ENCODE results near the gene AGAP1. TPM values are rescaled to one million over a fixed set of nuclear protein-coding genes. Genes with fewer than 3 reads are reported as not detected.

Gene AGAP1
- total RNA-seq, 4 donors from 2014 or later, result 13.7 to 18.5 (median 17.1) TPM

DNA sequence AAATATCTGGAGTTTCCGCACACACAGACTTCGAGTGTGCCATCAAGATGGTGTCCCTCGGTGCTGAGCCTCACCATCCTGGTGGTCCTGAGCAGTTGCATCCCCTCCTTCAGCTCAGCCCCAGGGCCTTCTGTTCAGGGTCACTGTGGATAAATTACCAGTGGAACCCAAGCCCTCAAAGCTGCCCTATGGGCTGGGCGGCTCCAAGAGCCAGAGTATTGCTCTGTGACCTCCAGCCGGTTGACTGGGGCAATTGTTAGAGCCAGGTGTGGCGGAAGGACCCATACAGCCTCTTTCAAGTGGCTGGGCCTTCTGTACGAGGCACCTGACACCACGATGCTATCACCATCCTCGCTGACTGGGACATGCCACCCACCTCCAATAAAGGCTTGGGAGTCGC lies 458.9 kb downstream of the AGAP1 start:
- TF ChIP-seq POLR2A (IDR thresholded peaks at IDR 0.05), result no peak
- TF ChIP-seq, protein P1, sequence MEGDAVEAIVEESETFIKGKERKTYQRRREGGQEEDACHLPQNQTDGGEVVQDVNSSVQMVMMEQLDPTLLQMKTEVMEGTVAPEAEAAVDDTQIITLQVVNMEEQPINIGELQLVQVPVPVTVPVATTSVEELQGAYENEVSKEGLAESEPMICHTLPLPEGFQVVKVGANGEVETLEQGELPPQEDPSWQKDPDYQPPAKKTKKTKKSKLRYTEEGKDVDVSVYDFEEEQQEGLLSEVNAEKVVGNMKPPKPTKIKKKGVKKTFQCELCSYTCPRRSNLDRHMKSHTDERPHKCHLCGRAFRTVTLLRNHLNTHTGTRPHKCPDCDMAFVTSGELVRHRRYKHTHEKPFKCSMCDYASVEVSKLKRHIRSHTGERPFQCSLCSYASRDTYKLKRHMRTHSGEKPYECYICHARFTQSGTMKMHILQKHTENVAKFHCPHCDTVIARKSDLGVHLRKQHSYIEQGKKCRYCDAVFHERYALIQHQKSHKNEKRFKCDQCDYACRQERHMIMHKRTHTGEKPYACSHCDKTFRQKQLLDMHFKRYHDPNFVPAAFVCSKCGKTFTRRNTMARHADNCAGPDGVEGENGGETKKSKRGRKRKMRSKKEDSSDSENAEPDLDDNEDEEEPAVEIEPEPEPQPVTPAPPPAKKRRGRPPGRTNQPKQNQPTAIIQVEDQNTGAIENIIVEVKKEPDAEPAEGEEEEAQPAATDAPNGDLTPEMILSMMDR (IDR thresholded peaks at IDR 0.05), result no peak
- intact Hi-C loops (cut with DNase I; ENCODE audit: low total_unique reads), result no loop called here
- 94% methylated on average over 10 of the region's 10 CpGs for WGBS, 2 donors
- no peak overlapping the region for H3K4me3 ChIP-seq (ENCODE audit: low read depth, poor library complexity, severe bottlenecking)
- DNase-seq (ENCODE audit: low spot score in 2 of 2), result no peak

DNA sequence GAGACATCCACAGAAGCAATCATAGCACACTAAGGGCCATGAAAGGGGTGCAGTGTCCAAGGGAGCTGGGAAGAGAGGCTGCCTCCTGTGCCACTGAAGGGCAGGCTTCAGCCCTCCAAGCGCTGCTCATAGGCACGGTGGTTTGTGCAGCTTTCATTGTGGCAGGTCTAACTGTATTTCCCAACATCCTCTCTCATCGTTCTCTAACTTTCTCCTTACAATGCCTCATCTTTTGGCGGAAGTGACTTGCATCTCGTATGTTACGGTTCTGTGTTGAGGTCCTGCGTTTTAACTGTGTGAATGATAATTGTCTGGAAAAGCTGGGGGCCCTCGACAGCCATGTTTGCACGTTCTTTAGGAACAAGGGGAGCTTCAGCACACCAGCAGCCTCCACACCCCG lies 460.4 kb downstream of the AGAP1 start:
- no peak for DNase-seq (ENCODE audit: low spot score in 2 of 2)
- WGBS, 2 donors, result 93 to 94% methylated on average over 10 of the region's 10 CpGs
- intact Hi-C loops (cut with DNase I; ENCODE audit: low total_unique reads), result no loop called here
- no peak overlapping the region for H3K4me3 ChIP-seq (ENCODE audit: low read depth, poor library complexity, severe bottlenecking)
- TF ChIP-seq, protein P1 (IDR thresholded peaks at IDR 0.05), result no peak
- TF ChIP-seq POLR2A (IDR thresholded peaks at IDR 0.05), result no peak

DNA sequence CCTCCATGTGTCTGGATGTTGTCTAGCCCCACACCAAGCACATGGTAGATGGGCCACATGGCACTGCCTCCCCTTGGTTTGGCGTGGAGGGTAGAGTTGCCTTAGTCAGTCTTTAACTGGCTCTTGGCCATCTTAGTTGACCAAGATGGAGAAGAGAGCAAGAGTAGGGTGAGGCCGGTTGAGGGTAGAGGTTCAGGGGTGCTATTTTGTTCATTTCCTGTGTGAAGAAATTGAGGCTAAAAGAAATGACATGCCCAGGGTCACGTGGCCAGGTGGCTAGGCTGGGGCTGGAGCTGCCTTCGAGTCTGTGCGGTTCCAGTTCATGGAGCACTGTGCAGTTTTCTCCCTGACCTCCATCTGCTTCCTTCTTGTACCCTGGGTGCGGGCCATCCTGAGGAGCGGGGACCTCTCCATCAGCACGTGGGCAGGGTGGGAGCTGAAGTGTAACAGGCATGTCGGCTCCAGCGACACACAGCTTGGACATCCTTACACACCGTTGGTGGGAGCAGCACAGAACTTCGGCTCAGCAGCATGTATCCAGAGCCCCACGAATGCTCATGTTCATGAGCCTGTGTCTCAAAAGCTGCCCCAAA lies 461.1 kb downstream of the AGAP1 start:
- no peak for DNase-seq (ENCODE audit: low spot score in 2 of 2)
- H3K4me3 ChIP-seq (ENCODE audit: low read depth, poor library complexity, severe bottlenecking), result no peak overlapping the region
- 96% methylated on average over 13 of the region's 13 CpGs for WGBS, 2 donors
- TF ChIP-seq POLR2A (IDR thresholded peaks at IDR 0.05), result no peak
- TF ChIP-seq, protein P1 (IDR thresholded peaks at IDR 0.05), result no peak
- intact Hi-C loops (cut with DNase I; ENCODE audit: low total_unique reads), result no loop called here

DNA sequence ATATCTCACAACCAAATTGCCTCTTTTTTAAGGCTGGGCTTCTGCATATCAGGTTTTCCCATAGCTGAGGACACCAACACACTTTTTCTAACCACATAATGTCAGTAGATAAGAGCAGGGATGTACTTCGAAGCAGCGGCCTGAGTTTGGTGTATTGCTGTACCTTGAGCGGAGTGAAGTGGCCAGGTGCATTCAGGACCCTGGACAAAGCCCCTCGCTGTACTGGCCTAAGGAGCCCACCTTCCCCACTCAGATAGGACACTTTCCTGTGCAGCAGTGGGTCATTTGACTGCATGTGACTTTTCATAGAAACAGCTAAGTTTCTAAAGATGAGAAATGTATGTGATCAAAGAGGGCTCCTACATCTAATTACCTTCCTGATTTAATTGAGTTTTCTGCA lies 461.8 kb downstream of the AGAP1 start:
- TF ChIP-seq, protein P1 (IDR thresholded peaks at IDR 0.05), result no peak
- 83 to 92% methylated on average over 4 of the region's 4 CpGs for WGBS, 2 donors
- no peak for DNase-seq (ENCODE audit: low spot score in 2 of 2)
- intact Hi-C loops (cut with DNase I; ENCODE audit: low total_unique reads), result no loop called here
- H3K4me3 ChIP-seq (ENCODE audit: low read depth, poor library complexity, severe bottlenecking), result no peak overlapping the region

DNA sequence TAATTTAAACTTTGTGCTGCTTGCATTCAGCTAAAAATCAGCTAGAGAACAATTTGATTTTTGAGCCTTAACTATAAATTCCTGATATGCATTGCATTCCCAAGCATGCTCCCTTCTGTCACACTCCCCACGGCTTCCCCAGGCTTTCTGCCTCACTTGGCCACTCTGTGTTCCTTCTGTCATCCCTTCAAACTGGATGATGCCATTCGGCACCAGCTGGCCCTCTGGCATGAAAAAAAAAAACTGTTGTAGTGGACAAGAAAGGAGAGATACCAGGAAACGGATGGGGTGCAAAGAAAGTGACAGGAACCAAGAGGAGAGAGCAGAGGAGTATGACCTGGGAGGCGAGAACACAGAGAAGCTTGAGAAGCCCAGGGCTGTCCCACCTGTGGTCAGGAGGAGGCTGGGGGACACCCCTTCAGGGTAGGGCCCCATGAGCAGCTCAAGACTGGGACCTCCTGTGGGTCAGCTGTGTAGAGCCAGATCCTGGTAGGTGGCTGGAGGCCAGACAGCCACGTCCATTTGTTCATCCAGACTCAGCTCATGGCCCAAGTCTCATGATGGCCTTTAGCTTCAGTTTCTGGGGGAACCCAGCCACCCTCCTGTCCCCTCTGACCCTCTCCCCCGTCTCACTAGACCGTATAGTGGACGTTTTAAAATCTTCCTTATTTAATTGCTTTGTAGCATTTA lies 462.6 kb downstream of the AGAP1 start:
- DNase-seq (ENCODE audit: low spot score in 2 of 2), result no peak

More for the DNA sequence above, 462.6 kb downstream of the AGAP1 start:
- H3K4me3 ChIP-seq (ENCODE audit: low read depth, poor library complexity, severe bottlenecking), result no peak overlapping the region
- 88 to 90% methylated on average over 8 of the region's 8 CpGs for WGBS, 2 donors
- no peak for TF ChIP-seq POLR2A (IDR thresholded peaks at IDR 0.05)
- TF ChIP-seq, protein P1 (IDR thresholded peaks at IDR 0.05), result no peak
- intact Hi-C loops (cut with DNase I; ENCODE audit: low total_unique reads), result no loop called here
